Endothelial cell of umbilical vein (primary cell): ENCODE data around the gene CCNJL. TPM values are rescaled to one million over a fixed set of nuclear protein-coding genes. Genes with fewer than 3 reads are reported as not detected.

Experiments
- BruUV-seq: library from RNA; stranded (reverse); fragments of 400-500 nt; replicated peaks from 2 replicates; lab custom pipeline; 2021; lab: Mats Ljungman, UMichigan
- CTCF ChIA-PET: fragments of 300-600, 350-600 bp; sonication (Branson Sonifier 250); formaldehyde crosslinking; loops from one replicate; lab custom pipeline; 2021; ENCODE audit warnings: antibody characterized with exemption, inconsistent platforms; lab: Charles Lee
- POLR2A ChIA-PET: fragments of 300-600, 350-600 bp; sonication (Branson Sonifier 250); formaldehyde crosslinking; loops from one replicate; lab custom pipeline; 2021; ENCODE audit warnings: antibody characterized with exemption, inconsistent platforms; lab: Charles Lee
- DNase-seq: peaks from one replicate; pipeline ENCODE4 v3.0.0-alpha.2; 2011; ENCODE audit warnings: low read depth, low spot score
- FAIRE-seq: peaks from 2 replicates; lab custom pipeline; 2011; peaks lifted over from hg19 to GRCh38; lab: Jason Lieb, UNC
- H2AFZ ChIP-seq: 2 replicates; pipeline ENCODE4 v1.6.0; 2012; ENCODE audit warnings: low read depth, low read length, control low read depth, inconsistent platforms
- H3K27ac ChIP-seq: 2 replicates; pipeline ENCODE4 v1.5.1; 2011; ENCODE audit warnings: low read depth, mild to moderate bottlenecking, control low read depth, low read length, moderate library complexity; ENCODE audit not compliant: insufficient read depth
- H3K27me3 ChIP-seq, 2 experiments: 2 replicates each; pipeline versions ENCODE4 v1.6.0 to v1.6.1; 2011; ENCODE audit warnings: low read length in 2 of 2, mixed read lengths in 1 of 2; ENCODE audit not compliant: control insufficient read depth in 2 of 2, insufficient read depth in 2 of 2
- H3K36me3 ChIP-seq, 2 experiments: 2 replicates in 1 of 2; 3 replicates in 1 of 2; pipeline ENCODE4 v1.5.1; 2011; ENCODE audit warnings: low read length in 2 of 2, mild to moderate bottlenecking in 1 of 2, moderate library complexity in 1 of 2; ENCODE audit not compliant: control insufficient read depth in 2 of 2, insufficient read depth in 2 of 2; ENCODE audit errors: extremely low read depth in 1 of 2
- H3K4me1 ChIP-seq: 3 replicates; pipeline ENCODE4 v1.5.1; 2011; ENCODE audit warnings: mild to moderate bottlenecking, low read length; ENCODE audit not compliant: control insufficient read depth, insufficient read depth; ENCODE audit errors: extremely low read depth
- H3K4me2 ChIP-seq: 2 replicates; pipeline ENCODE4 v1.6.1; 2011; ENCODE audit warnings: low read length, control low read depth, mixed read lengths; ENCODE audit not compliant: insufficient read depth
- H3K4me3 ChIP-seq, 3 experiments: fragments of 200-600 bp in 1 of 3; sonication (generic), shearing (Covaris generic) in 1 of 3; replicated peaks in 1 of 3; 2 replicates each; pipeline ENCODE4 v1.5.1; 2011 to 2016; ENCODE audit warnings: control low read depth in 3 of 3, low read length in 3 of 3, mild to moderate bottlenecking in 2 of 3, inconsistent platforms in 1 of 3, low read depth in 1 of 3, moderate library complexity in 1 of 3; ENCODE audit not compliant: insufficient read depth in 1 of 3
- H3K79me2 ChIP-seq: 2 replicates; pipeline ENCODE4 v1.6.0; 2012; ENCODE audit warnings: low read length, inconsistent platforms; ENCODE audit not compliant: control insufficient read depth, insufficient read depth
- H3K9ac ChIP-seq: replicated peaks from 2 replicates; pipeline ENCODE3; 2011; ENCODE audit warnings: low read length, control low read depth; ENCODE audit not compliant: insufficient read depth; ENCODE audit errors: extremely low read depth
- H3K9me1 ChIP-seq: replicated peaks from 3 replicates; pipeline ENCODE4 v1.6.0; 2011; ENCODE audit warnings: mild to moderate bottlenecking, low read length; ENCODE audit not compliant: control insufficient read depth, insufficient read depth; ENCODE audit errors: extremely low read depth
- H3K9me3 ChIP-seq: replicated peaks from 2 replicates; pipeline ENCODE4 v1.5.1; 2012; ENCODE audit warnings: low read length, inconsistent platforms; ENCODE audit not compliant: control insufficient read depth, insufficient read depth
- H4K20me1 ChIP-seq: replicated peaks from 2 replicates; pipeline ENCODE3; 2011; ENCODE audit warnings: mild to moderate bottlenecking, low read length; ENCODE audit not compliant: control insufficient read depth, insufficient read depth; ENCODE audit errors: extremely low read depth
- EZH2 ChIP-seq: IDR thresholded peaks from 2 replicates; pipeline ENCODE4 v1.6.1; 2012; ENCODE audit warnings: borderline replicate concordance, low read depth, mild to moderate bottlenecking, moderate library complexity, low read length, inconsistent platforms; ENCODE audit not compliant: severe bottlenecking
- FOS ChIP-seq: IDR thresholded peaks from 2 replicates; pipeline ENCODE4 v1.6.1; 2011; ENCODE audit warnings: mild to moderate bottlenecking, low read length, moderate library complexity, borderline replicate concordance; ENCODE audit not compliant: insufficient read depth
- GATA2 ChIP-seq: IDR thresholded peaks from 2 replicates; pipeline ENCODE4 v1.7.0; 2011; ENCODE audit warnings: low read depth, mild to moderate bottlenecking, moderate library complexity, mixed read lengths, low read length; ENCODE audit not compliant: insufficient read length, insufficient read depth
- JUN ChIP-seq: IDR thresholded peaks from 2 replicates; pipeline ENCODE4 v1.6.1; 2011; ENCODE audit warnings: borderline replicate concordance, low read depth; ENCODE audit not compliant: insufficient read length, insufficient read depth
- MYC ChIP-seq: IDR thresholded peaks from one replicate; pipeline ENCODE4 v1.6.1; 2011; ENCODE audit warnings: mild to moderate bottlenecking, low read depth, low read length
- POLR2A ChIP-seq: IDR thresholded peaks from 2 replicates; pipeline ENCODE4 v1.6.1; 2012; ENCODE audit warnings: low read depth, mild to moderate bottlenecking, control low read depth, low read length
- POLR2AphosphoS5 ChIP-seq: IDR thresholded peaks from 2 replicates; pipeline ENCODE4 v1.6.1; 2012; ENCODE audit warnings: low read depth, mild to moderate bottlenecking, control low read depth, low read length, moderate library complexity; ENCODE audit not compliant: insufficient read depth
- dilution Hi-C: fragments of 300-500 bp; cut with MboI; formaldehyde crosslinking; loops from one replicate; pipeline ENCODE4 v1.15.0; 2019; ENCODE audit warnings: low sequenced_read_pairs; ENCODE audit not compliant: extremely low pct_ligation_motif_present
- intact Hi-C: fragments of 100-400 bp; cut with micrococcal nuclease; formaldehyde crosslinking; loops from one replicate; pipeline ENCODE4 v1.10.0; 2022
- polyA plus RNA-seq, 4 experiments: library from polyadenylated mRNA; depleted of rRNA in 3 of 4; stranded (reverse) in 3 of 4; unstranded in 1 of 4; fragments of >200 nt; gene quantifications; 2 replicates each; pipeline versions ENCODE4 v1.2.1 to v1.2.3, GENCODE V29; 2011 to 2012; ENCODE audit warnings: missing spikeins in 1 of 4
- total RNA-seq: library from RNA; stranded (reverse); gene quantifications from 2 replicates; pipeline ENCODE4 v1.2.3, GENCODE V29; 2021
- TF ChIP-seq, protein P1 (sequence below), 2 donors: IDR thresholded peaks; 1 replicate in 1 of 2; 2 replicates in 1 of 2; pipeline ENCODE4 v1.5.1; 2011; ENCODE audit warnings: low read length in 2 of 2, mild to moderate bottlenecking in 2 of 2, moderate library complexity in 2 of 2, control low read depth in 1 of 2, inconsistent platforms in 1 of 2, low read depth in 1 of 2; ENCODE audit not compliant: insufficient read depth in 1 of 2; ENCODE audit errors: extremely low read depth in 1 of 2
- TF ChIP-seq, protein P2 (sequence below): IDR thresholded peaks from 2 replicates; pipeline ENCODE4 v1.6.1; 2011; ENCODE audit not compliant: insufficient read depth, insufficient read length

The CCNJL gene
- total and polyA plus RNA-seq, 2 donors (not counting 3 experiments of a cell fraction or from before 2014, with no cell fraction given), result 20.0 to 21.3 TPM

DNA sequence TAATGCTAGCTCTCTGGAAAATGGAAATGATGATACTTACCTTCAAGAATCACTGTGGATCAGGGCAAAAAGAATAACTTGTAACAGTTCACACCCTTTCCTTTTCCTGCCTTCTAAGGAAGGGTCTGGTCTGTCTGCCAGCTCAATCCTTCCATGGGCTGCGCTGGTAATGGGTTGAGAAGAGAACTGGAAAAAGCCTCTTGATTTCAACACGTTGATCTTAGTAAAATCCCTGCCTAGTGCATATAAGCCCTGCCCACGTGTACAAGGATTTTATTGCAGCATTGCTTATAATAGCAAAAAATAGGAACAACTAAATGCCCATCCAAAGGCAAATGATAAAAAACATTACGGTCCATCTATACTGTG lies 37.6 kb upstream of the CCNJL start:
- intact Hi-C loops, result no loop called here
- no peak for FAIRE-seq

More for the DNA sequence above, 37.6 kb upstream of the CCNJL start:
- ChIA-PET POLR2A (no interaction called here), CTCF (interaction anchor here (0.9 to 13.5 kb wide), 2 partner anchors 41 to 327 kb away, joined by 3 to 243 read pairs; no protein-coding TSS in a partner anchor)
- no peak overlapping the region for H2AFZ ChIP-seq
- no peak overlapping the region for H3K9ac ChIP-seq
- no peaks in the 10 kb centered on the region for H3K9me1 ChIP-seq
- H3K4me2 ChIP-seq, result no peak overlapping the region
- no peaks in the 10 kb centered on the region for H3K27me3 ChIP-seq
- TF ChIP-seq MYC, result no peak
- TF ChIP-seq, protein P1, sequence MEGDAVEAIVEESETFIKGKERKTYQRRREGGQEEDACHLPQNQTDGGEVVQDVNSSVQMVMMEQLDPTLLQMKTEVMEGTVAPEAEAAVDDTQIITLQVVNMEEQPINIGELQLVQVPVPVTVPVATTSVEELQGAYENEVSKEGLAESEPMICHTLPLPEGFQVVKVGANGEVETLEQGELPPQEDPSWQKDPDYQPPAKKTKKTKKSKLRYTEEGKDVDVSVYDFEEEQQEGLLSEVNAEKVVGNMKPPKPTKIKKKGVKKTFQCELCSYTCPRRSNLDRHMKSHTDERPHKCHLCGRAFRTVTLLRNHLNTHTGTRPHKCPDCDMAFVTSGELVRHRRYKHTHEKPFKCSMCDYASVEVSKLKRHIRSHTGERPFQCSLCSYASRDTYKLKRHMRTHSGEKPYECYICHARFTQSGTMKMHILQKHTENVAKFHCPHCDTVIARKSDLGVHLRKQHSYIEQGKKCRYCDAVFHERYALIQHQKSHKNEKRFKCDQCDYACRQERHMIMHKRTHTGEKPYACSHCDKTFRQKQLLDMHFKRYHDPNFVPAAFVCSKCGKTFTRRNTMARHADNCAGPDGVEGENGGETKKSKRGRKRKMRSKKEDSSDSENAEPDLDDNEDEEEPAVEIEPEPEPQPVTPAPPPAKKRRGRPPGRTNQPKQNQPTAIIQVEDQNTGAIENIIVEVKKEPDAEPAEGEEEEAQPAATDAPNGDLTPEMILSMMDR (IDR thresholded peaks at IDR 0.05; ENCODE audit: extremely low read depth in 1 of 2, insufficient read depth in 1 of 2, low read depth in 1 of 2, low read length in 2 of 2), result no peak
- no peak for TF ChIP-seq FOS
- TF ChIP-seq EZH2, result no peak
- no peak for TF ChIP-seq JUN
- TF ChIP-seq POLR2A, result no peak
- TF ChIP-seq, protein P2, sequence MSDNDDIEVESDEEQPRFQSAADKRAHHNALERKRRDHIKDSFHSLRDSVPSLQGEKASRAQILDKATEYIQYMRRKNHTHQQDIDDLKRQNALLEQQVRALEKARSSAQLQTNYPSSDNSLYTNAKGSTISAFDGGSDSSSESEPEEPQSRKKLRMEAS, result no peak
- TF ChIP-seq GATA2, result no peak
- TF ChIP-seq POLR2AphosphoS5, result no peak
- no peak for DNase-seq
- no peaks in the 10 kb centered on the region for H4K20me1 ChIP-seq
- no peaks in the 10 kb centered on the region for H3K79me2 ChIP-seq
- dilution Hi-C loops, result no loop called here
- no peaks in the 10 kb centered on the region for H3K4me1 ChIP-seq
- no peak overlapping the region for H3K27ac ChIP-seq
- BruUV-seq, result no TSS peak
- no peaks in the 10 kb centered on the region for H3K9me3 ChIP-seq
- no peak overlapping the region for H3K4me3 ChIP-seq
- no peaks in the 10 kb centered on the region for H3K36me3 ChIP-seq
